Measurements from ENCODE around the gene CEP55. TPM values are rescaled to one million over a fixed set of nuclear protein-coding genes. Genes with fewer than 3 reads are reported as not detected.
"Not testable (repeated sequence)": the region's sequence is repeated elsewhere in the genome, so short reads cannot be mapped to it uniquely, and the experiment has no call there.

Gene CEP55
- total and polyA plus RNA-seq, 3 experiments from 2014 or later, result 0.97 to 44.4 (median 41.2) TPM

DNA sequence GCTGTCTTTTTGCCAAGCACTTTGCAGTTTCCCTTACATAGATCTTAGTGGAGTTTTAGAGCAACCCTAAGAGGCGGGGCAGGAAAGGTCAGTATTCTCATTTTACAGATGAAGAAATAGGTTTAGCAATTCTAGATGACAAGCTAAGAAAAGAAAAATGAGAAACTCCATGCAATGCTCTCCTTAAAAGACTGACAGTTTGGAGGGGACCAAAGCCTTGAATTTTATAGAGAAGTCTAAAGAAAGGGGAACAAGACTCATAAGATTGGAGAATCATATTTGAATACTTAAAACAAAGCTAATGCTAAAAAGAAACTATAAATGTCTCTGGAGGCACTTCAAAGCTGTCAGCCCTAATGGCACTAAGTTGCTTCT, 19.6 kb downstream of the CEP55 start:
- no peaks in the 10 kb centered on the region for H3K4me1 ChIP-seq (ENCODE audit: insufficient read depth, low read length)
- H3K36me3 ChIP-seq (ENCODE audit: insufficient read depth, low read length), result no peaks in the 10 kb centered on the region
- POLR2A ChIA-PET, result no interaction called here
- no peak overlapping the region for H3K4me3 Mint-ChIP-seq
- no peaks in the 10 kb centered on the region for H3K36me3 Mint-ChIP-seq
- H3K27me3 Mint-ChIP-seq, result no peaks in the 10 kb centered on the region
- DNase-seq, result no peak
- no peaks in the 10 kb centered on the region for H3K9me3 ChIP-seq (ENCODE audit: low read length)
- CTCF ChIA-PET, result interaction anchor here (1.1 to 2.4 kb wide), 3 partner anchors 10 to 140 kb away, joined by 3 to 8 read pairs (median 5); partner anchors contain the start of gene MYOF
- H3K27me3 ChIP-seq (ENCODE audit: insufficient read depth, low read length, poor library complexity, severe bottlenecking), result no peaks in the 10 kb centered on the region
- H3K4me3 ChIP-seq (ENCODE audit: low read length), result no peak overlapping the region
- H3K27ac ChIP-seq (ENCODE audit: low read depth, low read length), result no peak overlapping the region
- H3K4me1 Mint-ChIP-seq, result peaks cover 3 to 5% (median 4%) of the 10 kb centered on the region in 3 donors
- H3K9me3 Mint-ChIP-seq, result no peaks in the 10 kb centered on the region
- H3K27ac Mint-ChIP-seq, result peak overlapping the region in 1 of 8 donors; percentile 12

DNA sequence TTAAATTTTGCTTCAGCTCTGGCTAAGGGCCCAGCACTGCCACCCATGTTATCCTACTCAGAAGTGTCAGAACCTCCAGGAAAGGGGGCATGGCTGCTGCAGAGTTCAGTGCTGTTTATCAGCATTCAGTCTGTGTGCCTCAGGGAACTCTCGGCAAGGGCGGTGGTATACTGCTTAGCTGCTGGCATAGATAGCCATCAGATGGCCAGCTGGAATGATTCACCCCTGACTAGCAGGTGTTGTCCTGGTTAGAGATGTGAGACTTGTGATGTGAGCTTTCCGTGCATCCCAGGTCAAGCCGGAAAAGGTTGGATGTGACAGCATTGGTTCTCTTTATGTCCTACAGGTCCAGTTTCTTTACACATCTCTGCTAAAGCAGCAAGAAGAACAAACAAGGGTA, 22.1 kb downstream of the CEP55 start:
- DNase-seq, result no peak
- Mint-ChIP-seq H3K9me3 (no peaks in the 10 kb centered on the region), H3K27ac (no peak overlapping the region), H3K36me3 (no peaks in the 10 kb centered on the region), H3K4me1 (no peaks in the 10 kb centered on the region), H3K4me3 (no peak overlapping the region), H3K27me3 (peaks cover 0 to 3% of the 10 kb centered on the region in 2 donors)
- no peak overlapping the region for H3K27ac ChIP-seq (ENCODE audit: low read depth, low read length)
- H3K27me3 ChIP-seq (ENCODE audit: insufficient read depth, low read length, poor library complexity, severe bottlenecking), result no peaks in the 10 kb centered on the region
- H3K9me3 ChIP-seq (ENCODE audit: low read length), result no peaks in the 10 kb centered on the region
- ChIA-PET CTCF (interaction anchor here (0.9 to 1.3 kb wide), 3 partner anchors 9 to 142 kb away, joined by 3 read pairs; no protein-coding TSS in a partner anchor), POLR2A (no interaction called here)
- no peaks in the 10 kb centered on the region for H3K4me1 ChIP-seq (ENCODE audit: insufficient read depth, low read length)
- H3K36me3 ChIP-seq (ENCODE audit: insufficient read depth, low read length), result no peaks in the 10 kb centered on the region
- no peak overlapping the region for H3K4me3 ChIP-seq (ENCODE audit: low read length)

- Histone ChIP-seq H3K9me3 (ENCODE audit: low read length) (no peaks in the 10 kb centered on the region), H3K36me3 (ENCODE audit: insufficient read depth, low read length) (no peaks in the 10 kb centered on the region), H3K4me1 (ENCODE audit: insufficient read depth, low read length) (no peaks in the 10 kb centered on the region), H3K4me3 (ENCODE audit: low read length) (no peak overlapping the region), H3K27me3 (ENCODE audit: insufficient read depth, low read length, poor library complexity, severe bottlenecking) (no peaks in the 10 kb centered on the region), H3K27ac (ENCODE audit: low read depth, low read length) (no peak overlapping the region)
- peaks cover 0 to 3% (median 0%) of the 10 kb centered on the region in 3 donors for H3K36me3 Mint-ChIP-seq
- CTCF ChIA-PET, result no interaction called here
- peaks cover 5 to 24% of the 10 kb centered on the region in 2 donors for H3K27me3 Mint-ChIP-seq
- H3K4me3 Mint-ChIP-seq, result no peak overlapping the region
- H3K27ac Mint-ChIP-seq, result no peak overlapping the region
- POLR2A ChIA-PET, result no interaction called here
- H3K9me3 Mint-ChIP-seq, result peaks cover 0 to 2% (median 0%) of the 10 kb centered on the region in 5 donors
- no peak for DNase-seq
- H3K4me1 Mint-ChIP-seq, result no peaks in the 10 kb centered on the region
Measured at GRCh38 chr10:93535293-93535692, 38.9 kb downstream of the CEP55 start.

- H3K9me3 ChIP-seq (ENCODE audit: low read length); POLR2A ChIA-PET; H3K27ac ChIP-seq (ENCODE audit: low read depth, low read length); H3K27me3 ChIP-seq (ENCODE audit: insufficient read depth, low read length, poor library complexity, severe bottlenecking); H3K4me3 ChIP-seq (ENCODE audit: low read length); H3K27ac Mint-ChIP-seq; H3K36me3 Mint-ChIP-seq; H3K4me1 Mint-ChIP-seq; DNase-seq; H3K4me1 ChIP-seq (ENCODE audit: insufficient read depth, low read length); H3K36me3 ChIP-seq (ENCODE audit: insufficient read depth, low read length); CTCF ChIA-PET; H3K4me3 Mint-ChIP-seq; H3K9me3 Mint-ChIP-seq: not testable (repeated sequence)
- H3K27me3 Mint-ChIP-seq, result peaks cover 5 to 13% of the 10 kb centered on the region in 2 donors
Measured at GRCh38 chr10:93540871-93541270, 44.5 kb downstream of the CEP55 start.

GRCh38 chr10:93541402-93542357, 45.3 kb downstream of the CEP55 start:
- CTCF ChIA-PET, result interaction anchor here (1.2 kb wide), 1 partner anchor 13 kb away, joined by 4 read pairs; no protein-coding TSS in a partner anchor
- Mint-ChIP-seq H3K4me3 (no peak overlapping the region), H3K4me1 (peaks cover 0 to 3% (median 0%) of the 10 kb centered on the region in 3 donors), H3K27me3 (peaks cover 7 to 10% of the 10 kb centered on the region in 2 donors), H3K9me3 (peaks cover 0 to 5% (median 0%) of the 10 kb centered on the region in 5 donors), H3K27ac (no peak overlapping the region), H3K36me3 (no peaks in the 10 kb centered on the region)
- DNase-seq, result no peak
- Histone ChIP-seq H3K27me3 (ENCODE audit: insufficient read depth, low read length, poor library complexity, severe bottlenecking) (no peaks in the 10 kb centered on the region), H3K27ac (ENCODE audit: low read depth, low read length) (no peak overlapping the region), H3K9me3 (ENCODE audit: low read length) (no peaks in the 10 kb centered on the region), H3K4me3 (ENCODE audit: low read length) (no peak overlapping the region), H3K4me1 (ENCODE audit: insufficient read depth, low read length) (no peaks in the 10 kb centered on the region), H3K36me3 (ENCODE audit: insufficient read depth, low read length) (no peaks in the 10 kb centered on the region)
- POLR2A ChIA-PET, result no interaction called here

DNA sequence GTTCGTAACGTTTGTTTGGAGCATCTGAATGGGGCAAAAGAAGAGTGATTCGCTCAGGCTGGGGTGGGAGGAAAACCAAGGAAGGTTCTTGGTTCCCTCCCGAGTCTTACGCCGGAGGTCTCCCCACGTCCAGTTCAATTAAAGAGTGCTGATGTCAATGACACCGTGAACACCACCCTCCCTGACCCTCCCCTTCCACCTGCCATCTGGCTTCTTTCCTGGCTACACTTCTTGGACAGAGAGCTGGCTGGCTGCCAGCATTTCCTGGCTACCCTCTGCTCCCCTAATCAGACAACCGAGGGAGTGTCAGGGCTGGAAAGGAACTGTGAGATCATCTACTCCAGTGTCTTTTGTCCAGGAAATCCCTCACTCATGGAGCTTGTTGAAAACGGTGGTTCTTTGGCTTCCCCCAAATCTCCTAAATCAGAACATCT, 46.0 kb downstream of the CEP55 start:
- ChIA-PET POLR2A (no interaction called here), CTCF (interaction anchor here (1.2 kb wide), 1 partner anchor 13 kb away, joined by 4 read pairs; no protein-coding TSS in a partner anchor)
- no peak overlapping the region for H3K27ac ChIP-seq (ENCODE audit: low read depth, low read length)
- Mint-ChIP-seq H3K4me1 (peaks cover 0 to 3% (median 0%) of the 10 kb centered on the region in 3 donors), H3K9me3 (peaks cover 0 to 5% (median 0%) of the 10 kb centered on the region in 5 donors), H3K4me3 (peak overlapping the region in 1 of 7 donors; percentile 49), H3K27ac (no peak overlapping the region), H3K36me3 (no peaks in the 10 kb centered on the region), H3K27me3 (peaks cover 7 to 14% of the 10 kb centered on the region in 2 donors)
- H3K4me1 ChIP-seq (ENCODE audit: insufficient read depth, low read length), result no peaks in the 10 kb centered on the region
- H3K27me3 ChIP-seq (ENCODE audit: insufficient read depth, low read length, poor library complexity, severe bottlenecking), result no peaks in the 10 kb centered on the region
- H3K36me3 ChIP-seq (ENCODE audit: insufficient read depth, low read length), result no peaks in the 10 kb centered on the region
- H3K9me3 ChIP-seq (ENCODE audit: low read length), result no peaks in the 10 kb centered on the region
- DNase-seq, result no peak
- no peak overlapping the region for H3K4me3 ChIP-seq (ENCODE audit: low read length)

DNA sequence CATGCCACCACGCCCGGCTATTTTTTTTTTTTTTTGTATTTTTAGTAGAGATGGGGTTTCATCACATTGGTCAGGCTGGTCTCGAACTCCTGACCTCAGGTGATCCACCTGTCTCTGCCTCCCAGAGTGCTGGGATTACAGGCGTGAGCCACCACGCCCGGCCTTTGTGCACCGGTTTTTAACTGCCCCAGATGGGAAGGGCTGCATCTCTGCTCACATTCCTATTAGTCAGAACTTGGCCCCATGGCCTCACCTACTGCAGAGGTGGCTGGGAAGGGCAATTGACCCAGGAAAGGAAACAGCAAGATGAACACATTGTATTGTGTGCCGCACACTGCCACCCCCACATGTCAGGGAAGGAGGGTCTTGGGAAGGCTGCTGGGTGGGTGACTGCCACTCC, 50.6 kb downstream of the CEP55 start:
- CTCF ChIA-PET; H3K4me1 Mint-ChIP-seq; H3K36me3 Mint-ChIP-seq; H3K27me3 Mint-ChIP-seq; H3K4me3 Mint-ChIP-seq; H3K9me3 ChIP-seq (ENCODE audit: low read length); H3K27ac ChIP-seq (ENCODE audit: low read depth, low read length); H3K27me3 ChIP-seq (ENCODE audit: insufficient read depth, low read length, poor library complexity, severe bottlenecking); DNase-seq; H3K36me3 ChIP-seq (ENCODE audit: insufficient read depth, low read length); H3K9me3 Mint-ChIP-seq; H3K27ac Mint-ChIP-seq; POLR2A ChIA-PET; H3K4me1 ChIP-seq (ENCODE audit: insufficient read depth, low read length); H3K4me3 ChIP-seq (ENCODE audit: low read length): not testable (repeated sequence)

DNA sequence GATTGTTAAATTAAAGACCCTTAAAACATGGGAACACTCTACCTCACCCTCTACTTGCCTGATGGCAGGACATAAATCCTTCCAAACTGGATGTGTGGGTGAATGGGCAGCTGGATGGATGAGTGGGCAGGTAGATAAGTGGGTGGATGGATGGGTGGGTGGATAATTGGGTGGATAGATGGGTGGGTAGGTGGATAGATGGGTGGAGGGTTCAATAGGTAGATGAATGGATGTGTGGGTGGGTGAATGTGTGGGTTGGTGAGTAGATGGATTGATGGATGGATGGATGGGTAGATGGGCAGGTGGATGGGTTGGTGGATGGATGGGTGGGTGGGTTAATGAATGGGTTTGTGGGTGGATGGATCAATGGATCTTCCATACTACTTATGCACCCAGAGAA, 51.1 kb downstream of the CEP55 start:
- Histone ChIP-seq H3K27me3 (ENCODE audit: insufficient read depth, low read length, poor library complexity, severe bottlenecking) (no peaks in the 10 kb centered on the region), H3K36me3 (ENCODE audit: insufficient read depth, low read length) (no peaks in the 10 kb centered on the region), H3K4me3 (ENCODE audit: low read length) (no peak overlapping the region), H3K27ac (ENCODE audit: low read depth, low read length) (no peak overlapping the region), H3K9me3 (ENCODE audit: low read length) (no peaks in the 10 kb centered on the region), H3K4me1 (ENCODE audit: insufficient read depth, low read length) (no peaks in the 10 kb centered on the region)
- ChIA-PET POLR2A (no interaction called here), CTCF (no interaction called here)
- no peak overlapping the region for H3K27ac Mint-ChIP-seq
- no peak overlapping the region for H3K4me3 Mint-ChIP-seq
- H3K36me3 Mint-ChIP-seq, result no peaks in the 10 kb centered on the region
- DNase-seq, result no peak
- no peaks in the 10 kb centered on the region for H3K9me3 Mint-ChIP-seq
- H3K27me3 Mint-ChIP-seq, result peaks cover 4 to 9% of the 10 kb centered on the region in 2 donors
- peaks cover 0 to under 1% (median 0%) of the 10 kb centered on the region in 3 donors for H3K4me1 Mint-ChIP-seq

Measured in CD8-positive, alpha-beta memory T cell (primary cell).